MCF 10A (cell line): ENCODE measurements around the gene RALY. TPM values are rescaled to one million over a fixed set of nuclear protein-coding genes. Genes with fewer than 3 reads are reported as not detected.

Source experiments
- BruUV-seq: library from RNA; stranded (reverse); fragments of 400-500 nt; replicated peaks from 2 replicates; lab custom pipeline; 2021; lab: Mats Ljungman, UMichigan
- CTCF ChIA-PET: fragments of 300-600 bp; sonication (Branson Sonifier 250); formaldehyde crosslinking; extraction: SDS; loops from one replicate; lab custom pipeline; 2021; ENCODE audit warnings: antibody characterized with exemption, inconsistent platforms; lab: Yijun Ruan, JAX
- POLR2A ChIA-PET: fragments of 300-600, 350-650 bp; sonication (Branson Sonifier 250); formaldehyde crosslinking; extraction: SDS; loops from one replicate; lab custom pipeline; 2020; ENCODE audit warnings: antibody characterized with exemption, inconsistent platforms; lab: Yijun Ruan, JAX
- DNase-seq: peaks from one replicate; pipeline ENCODE4 v3.0.0-alpha.2; 2018; ENCODE audit not compliant: unreplicated experiment
- H3K27ac Mint-ChIP-seq: one replicate; pipeline ENCODE4 v1.8.0; 2022; ENCODE audit warnings: mild to moderate bottlenecking, low read depth, mixed read lengths; ENCODE audit not compliant: unreplicated experiment
- H3K27me3 Mint-ChIP-seq: one replicate; pipeline ENCODE4 v1.8.0; 2022; ENCODE audit warnings: mixed read lengths; ENCODE audit not compliant: insufficient read depth, unreplicated experiment
- H3K36me3 Mint-ChIP-seq: one replicate; pipeline ENCODE4 v1.8.0; 2022; ENCODE audit warnings: mild to moderate bottlenecking, moderate library complexity, mixed read lengths; ENCODE audit not compliant: insufficient read depth, unreplicated experiment
- H3K4me1 Mint-ChIP-seq: one replicate; pipeline ENCODE4 v1.8.0; 2022; ENCODE audit warnings: mixed read lengths; ENCODE audit not compliant: insufficient read depth, unreplicated experiment
- H3K4me3 Mint-ChIP-seq: one replicate; pipeline ENCODE4 v1.8.0; 2022; ENCODE audit warnings: mild to moderate bottlenecking, moderate library complexity, mixed read lengths; ENCODE audit not compliant: unreplicated experiment
- H3K9me3 Mint-ChIP-seq: one replicate; pipeline ENCODE4 v1.8.0; 2022; ENCODE audit warnings: mixed read lengths; ENCODE audit not compliant: unreplicated experiment
- CTCF ChIP-seq: fragments of 200-600 bp; IDR thresholded peaks from one replicate; pipeline ENCODE4 v1.8.0; 2022; ENCODE audit warnings: antibody characterized with exemption, mild to moderate bottlenecking; ENCODE audit not compliant: unreplicated experiment
- intact Hi-C: fragments of 100-400 bp; cut with micrococcal nuclease; formaldehyde crosslinking; loops from 2 replicates; pipeline ENCODE4 v1.14.1; 2022
- total RNA-seq: library from RNA; stranded (reverse); gene quantifications from 2 replicates; pipeline ENCODE4 v1.2.3, GENCODE V29; 2022

The RALY gene
- total RNA-seq, 1 experiment from 2014 or later = 120 TPM

GRCh38 chr20:34083781-34084180 is 90.1 kb downstream of the RALY start:
- ChIA-PET POLR2A (interaction anchor here (0.6 to 3.2 kb wide), 21 partner anchors 8 to 644 kb away, joined by 3 to 57 read pairs (median 5); partner anchors contain the start of genes CBFA2T2, CHMP4B, EIF2S2 and PXMP4), CTCF (interaction anchor here (0.6 to 3.1 kb wide), 8 partner anchors 10 to 700 kb away, joined by 3 to 36 read pairs (median 3); no protein-coding TSS in a partner anchor)
- Mint-ChIP-seq H3K4me1 (peaks cover 24% of the 10 kb centered on the region), H3K4me3 (no peak overlapping the region), H3K36me3 (peaks cover 78% of the 10 kb centered on the region), H3K9me3 (no peaks in the 10 kb centered on the region), H3K27me3 (no peaks in the 10 kb centered on the region), H3K27ac (peak overlapping the region; percentile 82)
- intact Hi-C loops = loop anchor here (1.0 kb wide), 1 partner anchor 46 kb away; no protein-coding TSS in a partner anchor
- no peak for TF ChIP-seq CTCF
- DNase-seq = no peak
- no TSS peak for BruUV-seq

- POLR2A ChIA-PET = interaction anchor here (0.9 to 3.1 kb wide), 6 partner anchors 9 to 273 kb away, joined by 3 to 17 read pairs (median 8); partner anchors contain the start of genes CHMP4B and EIF2S2
- CTCF ChIA-PET = interaction anchor here (0.7 to 0.8 kb wide), 2 partner anchors 221 to 417 kb away, joined by 4 to 5 read pairs; no protein-coding TSS in a partner anchor
- intact Hi-C loops = no loop called here
- Mint-ChIP-seq H3K4me3 (no peak overlapping the region), H3K27ac (no peak overlapping the region), H3K27me3 (no peaks in the 10 kb centered on the region), H3K36me3 (peaks cover 84% of the 10 kb centered on the region), H3K4me1 (peaks cover 24% of the 10 kb centered on the region), H3K9me3 (no peaks in the 10 kb centered on the region)
- no peak for DNase-seq
- no peak for TF ChIP-seq CTCF
- BruUV-seq = no TSS peak
Measured at GRCh38 chr20:34084227-34084923, 90.7 kb downstream of the RALY start.

- BruUV-seq = no TSS peak
- Mint-ChIP-seq H3K36me3 (peaks cover 92% of the 10 kb centered on the region), H3K27ac (no peak overlapping the region), H3K27me3 (no peaks in the 10 kb centered on the region), H3K4me1 (peaks cover 24% of the 10 kb centered on the region), H3K9me3 (no peaks in the 10 kb centered on the region), H3K4me3 (no peak overlapping the region)
- TF ChIP-seq CTCF = no peak
- ChIA-PET CTCF (interaction anchor here (0.5 to 1.0 kb wide), 3 partner anchors 10 to 27 kb away, joined by 3 to 4 read pairs (median 3); partner anchors contain the start of gene EIF2S2), POLR2A (interaction anchor here (0.6 to 2.5 kb wide), 3 partner anchors 20 to 228 kb away, joined by 3 to 16 read pairs (median 5); partner anchors contain the start of gene EIF2S2)
- DNase-seq = no peak
- intact Hi-C loops = no loop called here
Measured at GRCh38 chr20:34085544-34086040, 91.9 kb downstream of the RALY start.
